Esophagus squamous epithelium (tissue), 5 donors: ENCODE results near the gene CTIF. TPM values are rescaled to one million over a fixed set of nuclear protein-coding genes. Genes with fewer than 3 reads are reported as not detected.

ENCODE experiments used
- DNase-seq: peaks from one replicate; lab custom pipeline; 2025; lab: John Stamatoyannopoulos, UW
- H3K27ac ChIP-seq, 4 donors: fragments of 200-600 bp; sonication (generic); one replicate each; pipeline ENCODE4 v1.5.1; 2016 to 2019; ENCODE audit warnings: mild to moderate bottlenecking in 1 of 4
- H3K27me3 ChIP-seq, 4 donors: fragments of 200-600 bp; sonication (generic); 1 replicate in 3 of 4; 2 replicates in 1 of 4; pipeline versions ENCODE4 v1.5.1 to v1.6.0; 2017 to 2021; ENCODE audit warnings: antibody characterized with exemption in 1 of 4
- H3K36me3 ChIP-seq, 3 donors: fragments of 200-600 bp; sonication (generic); one replicate each; pipeline ENCODE4 v1.5.1; 2016 to 2019
- H3K4me1 ChIP-seq, 3 donors: fragments of 200-600 bp; sonication (generic); one replicate each; pipeline ENCODE4 v1.5.1; 2017 to 2019
- H3K4me3 ChIP-seq, 4 donors: fragments of 200-600 bp; sonication (generic); 1 replicate in 3 of 4; 2 replicates in 1 of 4; pipeline ENCODE4 v1.5.1; 2016 to 2019; ENCODE audit warnings: mild to moderate bottlenecking in 2 of 4, moderate library complexity in 1 of 4
- H3K9me3 ChIP-seq, 3 donors: fragments of 200-600 bp; sonication (generic); one replicate each; pipeline ENCODE4 v1.5.1; 2016 to 2019
- POLR2A ChIP-seq, 4 donors: fragments of 450-650 bp; IDR thresholded peaks; one replicate each; pipeline ENCODE4 v1.6.1; 2017; ENCODE audit warnings: antibody characterized with exemption in 4 of 4, mild to moderate bottlenecking in 4 of 4, moderate library complexity in 3 of 4
- WGBS, 2 donors: methylation state at CpG; one replicate each; pipeline ENCODE4 v1.1.5; 2018; 5-methylcytosine and 5-hydroxymethylcytosine counted together
- intact Hi-C: fragments of 100-400 bp; cut with DNase I; formaldehyde crosslinking; loops from one replicate; pipeline ENCODE4 v1.15.0; 2022
- total RNA-seq, 4 donors: library from RNA; depleted of rRNA; stranded (reverse); fragments of >200 nt; gene quantifications; one replicate each; pipeline ENCODE4 v1.1.0, GENCODE V29; 2016
- TF ChIP-seq, protein P1 (sequence below), 6 experiments: fragments of 450-650 bp in 4 of 6; fragments of 200-600 bp in 2 of 6; sonication (generic) in 2 of 6; IDR thresholded peaks; one replicate each; pipeline ENCODE4 v1.5.1; 2016 to 2019; ENCODE audit warnings: antibody characterized with exemption in 6 of 6, mild to moderate bottlenecking in 4 of 6, moderate library complexity in 4 of 6
- donor health status: DM: yes; HTN: yes; CAD: no.

Gene CTIF
- total RNA-seq, 4 donors from 2014 or later = 4.7 to 24.2 (median 10.2) TPM

DNA sequence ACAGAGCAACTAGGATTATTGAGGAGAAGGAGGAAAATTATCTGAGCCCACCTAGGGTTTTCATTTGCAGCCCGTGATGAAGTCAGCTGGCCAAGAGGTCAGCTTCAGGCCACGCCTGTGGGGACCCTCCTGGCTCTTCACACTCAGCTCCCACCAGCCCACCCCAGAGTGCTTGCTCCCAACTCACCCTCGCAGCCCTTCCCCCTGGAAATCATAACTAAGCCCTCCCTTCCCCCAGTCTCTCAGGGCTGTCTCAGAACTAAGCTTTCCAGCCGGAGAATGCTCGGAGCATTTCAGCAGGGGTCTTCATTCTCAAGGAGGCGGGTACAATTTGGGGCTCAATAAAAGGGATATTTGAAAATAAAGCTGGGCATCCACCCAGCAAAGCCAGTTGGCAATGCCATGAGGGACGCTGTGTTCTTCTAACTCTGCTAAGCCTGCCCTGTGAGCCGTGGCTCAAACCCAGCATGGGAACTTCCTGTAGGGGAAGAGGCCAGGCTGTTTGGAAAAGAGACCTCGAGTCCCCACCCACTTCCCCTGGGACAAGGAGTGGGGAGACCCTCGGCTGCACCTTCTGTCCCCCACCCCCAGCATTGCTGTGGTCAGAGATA is 194.9 kb downstream of the CTIF start:
- Histone ChIP-seq H3K36me3 (no peaks in the 10 kb centered on the region), H3K4me3 (no peak overlapping the region), H3K4me1 (peaks cover 0 to 30% (median 8%) of the 10 kb centered on the region in 3 donors), H3K27me3 (no peaks in the 10 kb centered on the region), H3K9me3 (no peaks in the 10 kb centered on the region), H3K27ac (no peak overlapping the region)
- no peak for TF ChIP-seq POLR2A (IDR thresholded peaks at IDR 0.05)
- TF ChIP-seq, protein P1, sequence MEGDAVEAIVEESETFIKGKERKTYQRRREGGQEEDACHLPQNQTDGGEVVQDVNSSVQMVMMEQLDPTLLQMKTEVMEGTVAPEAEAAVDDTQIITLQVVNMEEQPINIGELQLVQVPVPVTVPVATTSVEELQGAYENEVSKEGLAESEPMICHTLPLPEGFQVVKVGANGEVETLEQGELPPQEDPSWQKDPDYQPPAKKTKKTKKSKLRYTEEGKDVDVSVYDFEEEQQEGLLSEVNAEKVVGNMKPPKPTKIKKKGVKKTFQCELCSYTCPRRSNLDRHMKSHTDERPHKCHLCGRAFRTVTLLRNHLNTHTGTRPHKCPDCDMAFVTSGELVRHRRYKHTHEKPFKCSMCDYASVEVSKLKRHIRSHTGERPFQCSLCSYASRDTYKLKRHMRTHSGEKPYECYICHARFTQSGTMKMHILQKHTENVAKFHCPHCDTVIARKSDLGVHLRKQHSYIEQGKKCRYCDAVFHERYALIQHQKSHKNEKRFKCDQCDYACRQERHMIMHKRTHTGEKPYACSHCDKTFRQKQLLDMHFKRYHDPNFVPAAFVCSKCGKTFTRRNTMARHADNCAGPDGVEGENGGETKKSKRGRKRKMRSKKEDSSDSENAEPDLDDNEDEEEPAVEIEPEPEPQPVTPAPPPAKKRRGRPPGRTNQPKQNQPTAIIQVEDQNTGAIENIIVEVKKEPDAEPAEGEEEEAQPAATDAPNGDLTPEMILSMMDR (IDR thresholded peaks at IDR 0.05) = no peak
- WGBS, 2 donors = 47 to 50% methylated on average over 7 to 8 of the region's 10 CpGs
- intact Hi-C loops = no loop called here
- DNase-seq = no peak

DNA sequence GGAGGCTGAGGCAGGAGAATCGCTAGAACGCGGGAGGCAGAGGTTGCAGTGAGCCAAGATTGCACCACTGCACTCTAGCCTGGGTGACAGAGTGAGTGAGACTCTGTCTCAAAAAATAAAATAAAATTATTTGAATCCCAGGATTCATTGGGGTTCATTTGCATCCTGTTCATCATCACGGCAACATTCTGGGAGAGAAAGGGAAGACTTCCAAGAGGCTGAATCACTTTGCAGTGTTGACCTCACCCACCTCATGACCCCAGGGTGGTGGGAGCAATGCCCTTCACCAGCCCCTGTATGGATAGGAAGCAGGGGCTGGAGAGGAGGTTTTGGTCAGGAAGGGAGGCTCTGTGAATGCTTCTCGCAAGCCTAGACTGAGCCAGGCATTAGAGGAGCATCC is 195.6 kb downstream of the CTIF start:
- intact Hi-C loops = no loop called here
- no peak overlapping the region for H3K27ac ChIP-seq
- H3K4me1 ChIP-seq = peaks cover 0 to 30% (median 8%) of the 10 kb centered on the region in 3 donors
- 91 to 95% methylated on average over 5 of the region's 5 CpGs for WGBS, 2 donors
- TF ChIP-seq, protein P1 (IDR thresholded peaks at IDR 0.05) = no peak
- TF ChIP-seq POLR2A (IDR thresholded peaks at IDR 0.05) = no peak
- no peaks in the 10 kb centered on the region for H3K27me3 ChIP-seq
- H3K4me3 ChIP-seq = no peak overlapping the region
- H3K9me3 ChIP-seq = no peaks in the 10 kb centered on the region
- no peak for DNase-seq
- no peaks in the 10 kb centered on the region for H3K36me3 ChIP-seq

DNA sequence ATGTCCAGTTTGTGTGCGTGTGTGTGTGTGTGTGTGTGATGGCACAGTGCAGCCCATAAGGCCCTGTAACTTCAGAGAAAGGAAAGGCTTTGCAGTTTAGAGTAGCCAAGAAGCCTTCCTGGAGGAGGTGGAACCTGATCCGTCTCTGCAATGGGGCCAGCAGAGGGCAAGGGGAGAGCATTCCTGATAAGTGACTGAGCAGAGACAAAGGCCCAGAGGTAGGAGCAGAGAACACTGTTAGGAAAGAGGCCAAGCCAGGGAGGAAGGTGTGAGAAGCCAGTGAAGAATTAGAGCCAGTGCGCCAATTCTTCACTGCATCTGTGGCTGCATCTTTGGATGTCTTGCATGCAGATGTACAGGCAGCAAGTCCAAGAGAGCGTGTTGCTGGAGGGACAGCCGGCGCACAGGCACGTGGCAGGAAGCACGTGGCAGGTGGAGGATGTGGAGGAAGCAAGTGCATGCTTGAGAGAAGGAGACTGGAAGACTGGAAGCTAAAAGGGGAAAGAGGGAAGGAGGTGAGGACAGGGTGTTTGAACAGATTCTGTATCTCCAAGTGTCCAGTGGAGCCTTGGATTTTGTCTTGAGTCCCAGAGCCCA is 196.3 kb downstream of the CTIF start:
- DNase-seq = no peak
- TF ChIP-seq POLR2A (IDR thresholded peaks at IDR 0.05) = no peak
- TF ChIP-seq, protein P1 (IDR thresholded peaks at IDR 0.05) = no peak
- H3K27me3 ChIP-seq = no peaks in the 10 kb centered on the region
- H3K9me3 ChIP-seq = no peaks in the 10 kb centered on the region
- 59 to 69% methylated on average over 8 of the region's 8 CpGs for whole genome bisulfite sequencing, 2 donors
- H3K4me3 ChIP-seq = no peak overlapping the region
- peaks cover 0 to 37% (median 8%) of the 10 kb centered on the region in 3 donors for H3K4me1 ChIP-seq
- no peak overlapping the region for H3K27ac ChIP-seq
- no peaks in the 10 kb centered on the region for H3K36me3 ChIP-seq
- intact Hi-C loops = no loop called here

DNA sequence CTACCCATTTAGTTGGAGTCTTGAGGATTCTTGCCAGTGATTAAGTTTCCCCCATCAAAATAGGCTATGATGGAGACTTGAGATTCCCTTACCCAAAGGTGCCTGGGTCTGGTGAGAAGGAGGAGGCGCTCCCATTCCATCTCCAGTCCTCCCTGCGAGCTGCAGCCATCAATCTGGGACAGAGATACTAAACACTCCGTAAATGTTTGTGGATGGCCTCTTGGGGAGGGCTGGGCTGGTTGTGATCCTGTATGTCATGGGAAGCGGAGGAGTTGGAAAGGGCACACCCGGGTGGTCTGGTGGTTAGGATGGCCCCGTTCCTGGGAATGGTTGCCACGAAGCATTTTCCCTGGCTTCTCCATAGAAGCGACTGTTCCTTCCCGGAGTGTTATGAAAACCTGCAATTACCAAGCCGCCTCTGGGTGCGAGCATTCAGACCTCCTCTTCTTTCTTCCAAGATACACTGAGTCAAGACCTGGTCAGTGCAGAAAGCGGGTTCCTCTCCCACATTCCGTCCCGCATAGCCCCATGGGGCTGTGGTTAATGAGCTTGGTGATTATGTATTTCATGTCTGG is 196.9 kb downstream of the CTIF start:
- no peak for DNase-seq
- no peaks in the 10 kb centered on the region for H3K27me3 ChIP-seq
- H3K27ac ChIP-seq = no peak overlapping the region
- H3K4me3 ChIP-seq = no peak overlapping the region
- no peaks in the 10 kb centered on the region for H3K9me3 ChIP-seq
- intact Hi-C loops = no loop called here
- H3K4me1 ChIP-seq = peaks cover 0 to 37% (median 8%) of the 10 kb centered on the region in 3 donors
- no peaks in the 10 kb centered on the region for H3K36me3 ChIP-seq
- WGBS, 2 donors = 92 to 96% methylated on average over 8 to 13 of the region's 14 CpGs
- no peak for TF ChIP-seq POLR2A (IDR thresholded peaks at IDR 0.05)
- TF ChIP-seq, protein P1 (IDR thresholded peaks at IDR 0.05) = no peak
